Panc1 (cell line): ENCODE measurements around the gene COA7. TPM values are rescaled to one million over a fixed set of nuclear protein-coding genes. Genes with fewer than 3 reads are reported as not detected.
"Not testable (repeated sequence)": the region's sequence is repeated elsewhere in the genome, so short reads cannot be mapped to it uniquely, and the experiment has no call there.

Experiments
- ATAC-seq: fragments of 200-7000 bp; cut with Tn5 transposase; 2 replicates; pipeline ENCODE4 v1.9.1; 2020; ENCODE audit warnings: mild to moderate bottlenecking, moderate library complexity
- BruUV-seq: library from RNA; stranded (reverse); fragments of 400-500 nt; replicated peaks from 2 replicates; lab custom pipeline; 2021; lab: Mats Ljungman, UMichigan
- CTCF ChIA-PET: fragments of 300-600 bp; sonication (Branson Sonifier 250); formaldehyde crosslinking; loops from one replicate; lab custom pipeline; 2022; ENCODE audit warnings: antibody characterized with exemption; lab: Charles Lee
- POLR2A ChIA-PET: fragments of 300-600 bp; sonication (Branson Sonifier 250); formaldehyde crosslinking; loops from one replicate; lab custom pipeline; 2022; ENCODE audit warnings: antibody characterized with exemption; lab: Charles Lee
- DNase-seq: peaks from one replicate; pipeline ENCODE4 v3.0.0-alpha.2; 2010; ENCODE audit warnings: low read depth, low spot score
- H3K27ac ChIP-seq: 2 replicates; pipeline ENCODE4 v1.5.1; 2011; ENCODE audit warnings: mild to moderate bottlenecking, low read length, inconsistent platforms
- H3K27me3 ChIP-seq: fragments of 200-500 bp; sonication (Bioruptor generic); 2 replicates; pipeline ENCODE4 v1.6.0; 2014; ENCODE audit warnings: low read length, inconsistent platforms; ENCODE audit not compliant: control insufficient read depth, insufficient read depth
- H3K36me3 ChIP-seq: fragments of 200-500 bp; sonication (Bioruptor generic); 2 replicates; pipeline ENCODE4 v1.5.1; 2014; ENCODE audit warnings: inconsistent platforms, mild to moderate bottlenecking, low read length, moderate library complexity; ENCODE audit not compliant: control insufficient read depth, insufficient read depth
- H3K4me1 ChIP-seq: 2 replicates; pipeline ENCODE4 v1.5.1; 2011; ENCODE audit warnings: inconsistent platforms, mild to moderate bottlenecking, low read length, moderate library complexity; ENCODE audit not compliant: control insufficient read depth, insufficient read depth
- H3K4me3 ChIP-seq, 2 experiments: 2 replicates each; pipeline ENCODE4 v1.5.1; 2011 to 2012; ENCODE audit warnings: low read depth in 2 of 2, low read length in 2 of 2, mild to moderate bottlenecking in 2 of 2, inconsistent platforms in 1 of 2, moderate library complexity in 1 of 2
- H3K9me3 ChIP-seq: fragments of 200-500 bp; sonication (Bioruptor generic); 2 replicates; pipeline ENCODE4 v1.5.1; 2014; ENCODE audit warnings: low read depth, mild to moderate bottlenecking, inconsistent platforms, low read length, moderate library complexity; ENCODE audit not compliant: control insufficient read depth, insufficient read depth
- CTCF ChIP-seq: fragments of 450-650 bp; IDR thresholded peaks from 2 replicates; pipeline ENCODE4 v1.5.1; 2017; ENCODE audit warnings: mild to moderate bottlenecking
- POLR2AphosphoS5 ChIP-seq: IDR thresholded peaks from 2 replicates; pipeline ENCODE4 v1.6.1; 2012; ENCODE audit warnings: mild to moderate bottlenecking, low read depth, low read length, moderate library complexity
- REST ChIP-seq, 2 experiments: IDR thresholded peaks; 2 replicates each; pipeline ENCODE4 v1.6.1; 2011 to 2012; ENCODE audit warnings: low read depth in 2 of 2, control low read depth in 1 of 2, low read length in 1 of 2, mild to moderate bottlenecking in 1 of 2, moderate library complexity in 1 of 2; ENCODE audit not compliant: insufficient read depth in 1 of 2
- SIN3A ChIP-seq: IDR thresholded peaks from 2 replicates; pipeline ENCODE4 v1.6.1; 2012; ENCODE audit warnings: low read depth, mild to moderate bottlenecking, low read length, moderate library complexity, borderline replicate concordance; ENCODE audit not compliant: insufficient read depth
- TCF7L2 ChIP-seq: IDR thresholded peaks from 2 replicates; pipeline ENCODE4 v1.6.1; 2011; ENCODE audit warnings: mild to moderate bottlenecking, low read depth, low read length, inconsistent platforms
- in situ Hi-C: cut with HindIII; loops from 2 replicates; pipeline ENCODE4 v1.10.0; 2016; ENCODE audit warnings: low sequenced_read_pairs, low pct_unique_long_range_greater_than_20kb
- intact Hi-C: fragments of 100-400 bp; cut with micrococcal nuclease; formaldehyde crosslinking; loops from one replicate; pipeline ENCODE4 v1.10.0; 2022; ENCODE audit not compliant: unreplicated experiment
- total RNA-seq: library from RNA; stranded (reverse); gene quantifications from one replicate; pipeline ENCODE4 v1.2.1, GENCODE V29; 2021; ENCODE audit not compliant: unreplicated experiment

COA7 gene
- total RNA-seq, 1 experiment from 2014 or later = 44.9 TPM

- Histone ChIP-seq H3K27ac (no peak overlapping the region), H3K27me3 (no peaks in the 10 kb centered on the region), H3K9me3 (no peaks in the 10 kb centered on the region), H3K4me1 (peaks cover 9% of the 10 kb centered on the region), H3K4me3 (no peak overlapping the region), H3K36me3 (no peaks in the 10 kb centered on the region)
- ATAC-seq (no peak), DNase-seq (no peak)
- TF ChIP-seq REST (IDR thresholded peaks at IDR 0.05; ENCODE audit: insufficient read depth in 1 of 2, low read depth in 2 of 2, low read length in 1 of 2) (no peak), SIN3A (no peak), POLR2AphosphoS5 (no peak), TCF7L2 (no peak), CTCF (no peak)
- ChIA-PET POLR2A (no interaction called here), CTCF (no interaction called here)
- intact Hi-C loops = no loop called here
- no TSS peak for BruUV-seq
- in situ Hi-C loops = no loop called here
Observed at GRCh38 chr1:52723260-52723659, 25.1 kb upstream of the COA7 start.

GRCh38 chr1:52715296-52715695, 17.1 kb upstream of the COA7 start:
- BruUV-seq, H3K27me3 ChIP-seq, H3K36me3 ChIP-seq, DNase-seq, ATAC-seq, H3K27ac ChIP-seq, intact Hi-C loops, H3K9me3 ChIP-seq, H3K4me3 ChIP-seq, in situ Hi-C loops, H3K4me1 ChIP-seq: not testable (repeated sequence)
- ChIA-PET CTCF (interaction anchor here (0.6 to 0.7 kb wide), 2 partner anchors 12 to 298 kb away, joined by 3 to 6 read pairs; no protein-coding TSS in a partner anchor), POLR2A (interaction anchor here (0.6 kb wide), 1 partner anchor 46 kb away, joined by 5 read pairs; no protein-coding TSS in a partner anchor)

- Histone ChIP-seq H3K27me3 (no peaks in the 10 kb centered on the region), H3K4me1 (no peaks in the 10 kb centered on the region; the same call in 1 of the 2 replicates), H3K4me3 (no peak overlapping the region), H3K36me3 (no peaks in the 10 kb centered on the region), H3K27ac (no peak overlapping the region), H3K9me3 (no peaks in the 10 kb centered on the region)
- in situ Hi-C loops = no loop called here
- intact Hi-C loops = no loop called here
- BruUV-seq = no TSS peak
- no peak for TF ChIP-seq TCF7L2
- no peak for TF ChIP-seq POLR2AphosphoS5
- TF ChIP-seq SIN3A = no peak
- no peak for TF ChIP-seq CTCF
- no peak for TF ChIP-seq REST (IDR thresholded peaks at IDR 0.05; ENCODE audit: insufficient read depth in 1 of 2, low read depth in 2 of 2, low read length in 1 of 2)
- POLR2A ChIA-PET = interaction anchor here (0.5 to 0.7 kb wide), 2 partner anchors 58 to 161 kb away, joined by 3 to 6 read pairs; partner anchors contain the start of gene TUT4
- CTCF ChIA-PET = no interaction called here
- no peak for ATAC-seq
- DNase-seq = no peak
Observed at GRCh38 chr1:52713590-52713989, 15.4 kb upstream of the COA7 start.
